GM23338 (cell line): Measurements from ENCODE around the gene TERT.
"Not testable (repeated sequence)": the region's sequence is repeated elsewhere in the genome, so short reads cannot be mapped to it uniquely, and the experiment has no call there.

ENCODE experiments used
- EZH2phosphoT487 ChIP-seq: fragments of 200-600 bp; sonication (generic); IDR thresholded peaks from one replicate; pipeline ENCODE4 v1.8.1; 2018; ENCODE audit warnings: antibody characterized with exemption; ENCODE audit not compliant: unreplicated experiment
- TF ChIP-seq, protein P1 (sequence below), 2 experiments: fragments of 200-600 bp in 1 of 2; sonication (generic) in 1 of 2; conservative IDR thresholded peaks; 2 replicates each; pipeline versions ENCODE4 v1.5.1 to v1.6.1; 2016 to 2017; ENCODE audit warnings: antibody characterized with exemption in 2 of 2, low read depth in 2 of 2, mild to moderate bottlenecking in 2 of 2, moderate library complexity in 1 of 2

- TF ChIP-seq, protein P1, sequence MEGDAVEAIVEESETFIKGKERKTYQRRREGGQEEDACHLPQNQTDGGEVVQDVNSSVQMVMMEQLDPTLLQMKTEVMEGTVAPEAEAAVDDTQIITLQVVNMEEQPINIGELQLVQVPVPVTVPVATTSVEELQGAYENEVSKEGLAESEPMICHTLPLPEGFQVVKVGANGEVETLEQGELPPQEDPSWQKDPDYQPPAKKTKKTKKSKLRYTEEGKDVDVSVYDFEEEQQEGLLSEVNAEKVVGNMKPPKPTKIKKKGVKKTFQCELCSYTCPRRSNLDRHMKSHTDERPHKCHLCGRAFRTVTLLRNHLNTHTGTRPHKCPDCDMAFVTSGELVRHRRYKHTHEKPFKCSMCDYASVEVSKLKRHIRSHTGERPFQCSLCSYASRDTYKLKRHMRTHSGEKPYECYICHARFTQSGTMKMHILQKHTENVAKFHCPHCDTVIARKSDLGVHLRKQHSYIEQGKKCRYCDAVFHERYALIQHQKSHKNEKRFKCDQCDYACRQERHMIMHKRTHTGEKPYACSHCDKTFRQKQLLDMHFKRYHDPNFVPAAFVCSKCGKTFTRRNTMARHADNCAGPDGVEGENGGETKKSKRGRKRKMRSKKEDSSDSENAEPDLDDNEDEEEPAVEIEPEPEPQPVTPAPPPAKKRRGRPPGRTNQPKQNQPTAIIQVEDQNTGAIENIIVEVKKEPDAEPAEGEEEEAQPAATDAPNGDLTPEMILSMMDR (conservative IDR thresholded peaks at IDR 0.05; ENCODE audit: low read depth in 2 of 2) = not testable (repeated sequence)
- TF ChIP-seq EZH2phosphoT487 = not testable (repeated sequence)
Observed at GRCh38 chr5:1290956-1291355, 3.9 kb downstream of the TERT start.
